Measurements from ENCODE around the gene TAOK1.

DNA sequence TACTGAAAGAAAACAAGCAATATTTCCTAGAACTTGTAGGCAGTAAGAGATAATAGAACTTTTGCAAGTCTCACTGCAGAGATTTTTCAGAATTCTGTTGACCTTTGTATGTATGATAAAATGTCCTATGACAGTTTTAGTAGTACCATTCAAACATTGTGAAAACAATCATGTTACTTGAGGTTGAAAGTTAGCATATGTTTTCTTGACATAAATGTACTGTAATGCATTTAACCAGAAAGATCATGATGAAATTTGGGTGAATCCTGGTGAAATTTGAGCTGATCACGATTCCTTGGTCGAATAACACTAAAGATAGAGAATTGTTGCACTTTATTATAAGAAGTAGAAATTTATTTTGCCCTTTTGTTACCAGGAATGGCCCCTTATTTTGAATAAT, 85.7 kb downstream of the TAOK1 start:
- TF ChIP-seq CTCF (IDR thresholded peaks at IDR 0.05; ENCODE audit: low read depth, low read length, missing input control) (no peak), GABPA (IDR thresholded peaks at IDR 0.05 in 1 of 2, conservative IDR thresholded peaks at IDR 0.05 in 1 of 2) (no peak), MAX (IDR thresholded peaks at IDR 0.05) (no peak), REST (IDR thresholded peaks at IDR 0.05) (no peak), RAD21 (IDR thresholded peaks at IDR 0.05) (no peak), YY1 (IDR thresholded peaks at IDR 0.05) (no peak), SP1 (IDR thresholded peaks at IDR 0.05) (no peak), TAF1 (conservative IDR thresholded peaks at IDR 0.05) (no peak), FOXA1 (IDR thresholded peaks at IDR 0.05) (no peak), NR2F2 (IDR thresholded peaks at IDR 0.05) (no peak), RXRA (IDR thresholded peaks at IDR 0.05) (no peak), JUND (IDR thresholded peaks at IDR 0.05) (no peak)

Data from liver (tissue), 3 donors.